Fibroblast of lung (primary cell): ENCODE data around the gene PMF1. TPM values are rescaled to one million over a fixed set of nuclear protein-coding genes. Genes with fewer than 3 reads are reported as not detected.

Experiments used
- DNase-seq, 2 donors: peaks; one replicate each; pipeline versions ENCODE4 v3.0.0 to v3.0.0-alpha.2; 2010; ENCODE audit warnings: low read depth in 2 of 2
- H2AFZ ChIP-seq: 2 replicates; pipeline ENCODE4 v1.5.1; 2012; ENCODE audit warnings: low read length, control low read depth, inconsistent platforms
- H3K27ac ChIP-seq: 2 replicates; pipeline ENCODE4 v1.5.1; 2011; ENCODE audit warnings: low read length, control low read depth; ENCODE audit not compliant: insufficient read depth
- H3K27me3 ChIP-seq: 2 replicates; pipeline ENCODE4 v1.5.1; 2011; ENCODE audit warnings: mild to moderate bottlenecking, low read length; ENCODE audit not compliant: control insufficient read depth, insufficient read depth
- H3K36me3 ChIP-seq: 2 replicates; pipeline ENCODE4 v1.5.1; 2011; ENCODE audit warnings: low read length; ENCODE audit not compliant: control insufficient read depth, insufficient read depth
- H3K4me1 ChIP-seq: 2 replicates; pipeline ENCODE4 v1.5.1; 2011; ENCODE audit warnings: low read length; ENCODE audit not compliant: control insufficient read depth, insufficient read depth; ENCODE audit errors: extremely low read depth
- H3K4me2 ChIP-seq: 2 replicates; pipeline ENCODE4 v1.5.1; 2011; ENCODE audit warnings: low read length, control low read depth; ENCODE audit not compliant: insufficient read depth; ENCODE audit errors: extremely low read depth
- H3K4me3 ChIP-seq, 4 experiments: fragments of 200-600 bp in 1 of 4; sonication (generic) in 1 of 4; replicated peaks in 1 of 4; 2 replicates each; pipeline ENCODE4 v1.5.1; 2011 to 2016; ENCODE audit warnings: low read length in 4 of 4, low read depth in 3 of 4, mild to moderate bottlenecking in 3 of 4, control low read depth in 2 of 4, inconsistent platforms in 1 of 4, mixed read lengths in 1 of 4; ENCODE audit not compliant: insufficient read depth in 1 of 4; ENCODE audit errors: control extremely low read depth in 1 of 4
- H3K79me2 ChIP-seq: 2 replicates; pipeline ENCODE4 v1.5.1; 2012; ENCODE audit warnings: mild to moderate bottlenecking, low read length, inconsistent platforms; ENCODE audit not compliant: control insufficient read depth, insufficient read depth
- H3K9ac ChIP-seq: 2 replicates; pipeline ENCODE4 v1.5.1; 2011; ENCODE audit warnings: mild to moderate bottlenecking, low read length, control low read depth; ENCODE audit not compliant: insufficient read depth
- H3K9me3 ChIP-seq: 2 replicates; pipeline ENCODE4 v1.5.1; 2012; ENCODE audit warnings: low read depth, low read length; ENCODE audit not compliant: control insufficient read depth, insufficient read depth
- H4K20me1 ChIP-seq: 2 replicates; pipeline ENCODE4 v1.5.1; 2011; ENCODE audit warnings: low read length; ENCODE audit not compliant: control insufficient read depth, insufficient read depth; ENCODE audit errors: extremely low read depth
- CTCF ChIP-seq, 2 donors: IDR thresholded peaks in 1 of 2; conservative IDR thresholded peaks in 1 of 2; 1 replicate in 1 of 2; 2 replicates in 1 of 2; pipeline ENCODE4 v1.5.1; 2011 to 2012; ENCODE audit warnings: low read length in 2 of 2, control low read depth in 1 of 2, inconsistent platforms in 1 of 2, low read depth in 1 of 2, mild to moderate bottlenecking in 1 of 2
- EZH2 ChIP-seq: IDR thresholded peaks from 2 replicates; pipeline ENCODE4 v1.5.1; 2012; ENCODE audit warnings: low read length, control low read depth, mild to moderate bottlenecking; ENCODE audit errors: missing control alignments
- polyA plus RNA-seq, 2 donors: library from polyadenylated mRNA; depleted of rRNA in 1 of 2; stranded (reverse) in 1 of 2; unstranded in 1 of 2; fragments of >200 nt; gene quantifications; 2 replicates each; pipeline ENCODE4 v1.2.1, GENCODE V29; 2011 to 2012; ENCODE audit warnings: missing spikeins in 1 of 2
- total RNA-seq: library from RNA; depleted of rRNA; stranded (reverse); fragments of >200 nt; gene quantifications from 2 replicates; pipeline ENCODE4 v1.2.1, GENCODE V29; 2014

The PMF1 gene
- total and polyA plus RNA-seq, 2 donors (not counting 1 experiment from before 2014, with no cell fraction given) = 24.1 to 46.8 TPM

- Histone ChIP-seq H4K20me1 (no peaks in the 10 kb centered on the region), H3K79me2 (no peaks in the 10 kb centered on the region), H3K36me3 (no peaks in the 10 kb centered on the region), H3K27me3 (no peaks in the 10 kb centered on the region), H2AFZ (no peak overlapping the region), H3K4me2 (no peak overlapping the region), H3K9me3 (no peaks in the 10 kb centered on the region), H3K4me1 (peaks cover 14% of the 10 kb centered on the region), H3K4me3 (no peak overlapping the region), H3K27ac (no peak overlapping the region), H3K9ac (no peak overlapping the region)
- DNase-seq = no peak
- no peak for TF ChIP-seq CTCF (conservative IDR thresholded peaks at IDR 0.05 in 1 of 2, IDR thresholded peaks at IDR 0.05 in 1 of 2; ENCODE audit: low read depth in 1 of 2, low read length in 2 of 2)
- no peak for TF ChIP-seq EZH2
Measured at GRCh38 chr1:156229809-156230472, 17.1 kb downstream of the PMF1 start.

- H3K9ac ChIP-seq = no peak overlapping the region
- TF ChIP-seq CTCF (conservative IDR thresholded peaks at IDR 0.05 in 1 of 2, IDR thresholded peaks at IDR 0.05 in 1 of 2; ENCODE audit: low read depth in 1 of 2, low read length in 2 of 2) (no peak), EZH2 (no peak)
- no peaks in the 10 kb centered on the region for H3K36me3 ChIP-seq
- no peak overlapping the region for H3K4me2 ChIP-seq
- no peak overlapping the region for H2AFZ ChIP-seq
- no peak overlapping the region for H3K27ac ChIP-seq
- no peaks in the 10 kb centered on the region for H4K20me1 ChIP-seq
- peaks cover 14% of the 10 kb centered on the region for H3K4me1 ChIP-seq
- no peaks in the 10 kb centered on the region for H3K79me2 ChIP-seq
- no peak for DNase-seq
- H3K4me3 ChIP-seq = no peak overlapping the region
- H3K9me3 ChIP-seq = no peaks in the 10 kb centered on the region
- H3K27me3 ChIP-seq = no peaks in the 10 kb centered on the region
Measured at GRCh38 chr1:156230473-156230837, 17.6 kb downstream of the PMF1 start.

GRCh38 chr1:156232201-156232894 is 19.5 kb downstream of the PMF1 start:
- Histone ChIP-seq H3K9me3 (no peaks in the 10 kb centered on the region), H3K79me2 (no peaks in the 10 kb centered on the region)
- TF ChIP-seq CTCF (conservative IDR thresholded peaks at IDR 0.05 in 1 of 2, IDR thresholded peaks at IDR 0.05 in 1 of 2; ENCODE audit: low read depth in 1 of 2, low read length in 2 of 2) (no peak), EZH2 (no peak)

More at GRCh38 chr1:156232201-156232894, 19.5 kb downstream of the PMF1 start:
- no peak overlapping the region for H3K9ac ChIP-seq
- no peak overlapping the region for H3K27ac ChIP-seq
- peaks cover 14% of the 10 kb centered on the region for H3K4me1 ChIP-seq
- DNase-seq = no peak
- H3K27me3 ChIP-seq = no peaks in the 10 kb centered on the region
- no peaks in the 10 kb centered on the region for H4K20me1 ChIP-seq
- no peak overlapping the region for H3K4me3 ChIP-seq
- H2AFZ ChIP-seq = no peak overlapping the region
- H3K36me3 ChIP-seq = peaks cover 6% of the 10 kb centered on the region
- H3K4me2 ChIP-seq = no peak overlapping the region
